Activated CD4-positive, alpha-beta T cell treated with anti-CD3 and anti-CD28 coated beads, Interleukin-2, amount 10 ng/mL, durations not matched to agents 7 days and 5 days (primary cell): ENCODE results near the gene GPD1. TPM values are rescaled to one million over a fixed set of nuclear protein-coding genes. Genes with fewer than 3 reads are reported as not detected.
A peak's percentile ranks its signal among the peaks of the same experiment; 100 is the strongest.

Experiments used
- CTCF ChIA-PET: fragments of 350-600 bp; sonication (Branson Sonifier 250); formaldehyde crosslinking; loops from one replicate; lab custom pipeline; 2021; ENCODE audit warnings: antibody characterized with exemption; lab: Charles Lee
- POLR2A ChIA-PET: fragments of 350-600 bp; sonication (Branson Sonifier 250); formaldehyde crosslinking; loops from one replicate; lab custom pipeline; 2021; ENCODE audit warnings: antibody characterized with exemption; lab: Charles Lee
- DNase-seq: peaks from one replicate; pipeline ENCODE4 v3.0.0-alpha.2; 2020
- H3K27ac Mint-ChIP-seq: one replicate; pipeline ENCODE4 v1.8.0; 2021; ENCODE audit warnings: mild to moderate bottlenecking, moderate library complexity, mixed read lengths
- H3K27me3 Mint-ChIP-seq: one replicate; pipeline ENCODE4 v1.8.0; 2021; ENCODE audit warnings: mixed read lengths
- H3K36me3 Mint-ChIP-seq: one replicate; pipeline ENCODE4 v1.8.0; 2021; ENCODE audit warnings: low read depth, mixed read lengths
- H3K4me1 Mint-ChIP-seq: one replicate; pipeline ENCODE4 v1.8.0; 2021; ENCODE audit warnings: mixed read lengths
- H3K4me3 Mint-ChIP-seq: one replicate; pipeline ENCODE4 v1.8.0; 2021; ENCODE audit warnings: mild to moderate bottlenecking, moderate library complexity, mixed read lengths
- H3K9me3 Mint-ChIP-seq: one replicate; pipeline ENCODE4 v1.8.0; 2021; ENCODE audit warnings: mixed read lengths
- total RNA-seq, 2 experiments: library from RNA; stranded (reverse); gene quantifications; one replicate each; pipeline ENCODE4 v1.2.3, GENCODE V29; 2021

GPD1 gene
- total RNA-seq, 2 experiments from 2014 or later = 0.25 to 0.37 TPM

- no peak for DNase-seq
- peaks cover 35% of the 10 kb centered on the region for H3K4me1 Mint-ChIP-seq
- H3K27me3 Mint-ChIP-seq = peaks cover 4% of the 10 kb centered on the region
- no peak overlapping the region for H3K4me3 Mint-ChIP-seq
- H3K36me3 Mint-ChIP-seq = no peaks in the 10 kb centered on the region
- CTCF ChIA-PET = interaction anchor here (0.5 to 1.7 kb wide), 5 partner anchors 8 to 290 kb away, joined by 3 to 7 read pairs (median 4); no protein-coding TSS in a partner anchor
- H3K27ac Mint-ChIP-seq = no peak overlapping the region
- H3K9me3 Mint-ChIP-seq = no peaks in the 10 kb centered on the region
- POLR2A ChIA-PET = no interaction called here
Observed at GRCh38 chr12:50062728-50063460, 40.9 kb upstream of the GPD1 start.

GRCh38 chr12:50065726-50066310 lies 38.0 kb upstream of the GPD1 start:
- DNase-seq = no peak
- peaks cover 2% of the 10 kb centered on the region for H3K27me3 Mint-ChIP-seq
- no peaks in the 10 kb centered on the region for H3K9me3 Mint-ChIP-seq
- H3K36me3 Mint-ChIP-seq = no peaks in the 10 kb centered on the region
- ChIA-PET CTCF (interaction anchor here (0.8 to 6.8 kb wide), 7 partner anchors 11 to 110 kb away, joined by 3 to 41 read pairs (median 4); partner anchors contain the start of gene COX14), POLR2A (no interaction called here)
- no peak overlapping the region for H3K27ac Mint-ChIP-seq
- peaks cover 16% of the 10 kb centered on the region for H3K4me1 Mint-ChIP-seq
- H3K4me3 Mint-ChIP-seq = no peak overlapping the region

DNA sequence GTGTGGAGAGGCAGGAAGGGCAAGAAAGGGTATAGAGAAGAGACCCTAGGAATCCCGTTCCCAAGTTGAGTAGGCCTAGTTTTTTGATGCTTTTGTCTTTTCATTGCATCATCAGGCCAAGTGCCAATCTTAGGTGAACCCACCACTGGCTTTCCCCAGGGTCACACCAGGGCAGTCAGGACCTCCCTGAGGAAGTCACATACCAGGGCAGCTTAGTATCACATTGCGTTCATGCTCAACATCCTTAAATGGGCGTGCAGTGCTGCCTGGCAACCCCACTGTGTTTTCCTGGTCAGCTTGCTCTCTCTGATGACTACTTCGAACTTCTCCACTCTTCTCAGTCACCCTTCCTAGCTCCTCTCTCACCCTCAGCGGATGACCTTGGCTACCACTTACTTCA lies 37.4 kb upstream of the GPD1 start:
- Mint-ChIP-seq H3K4me3 (no peak overlapping the region), H3K4me1 (peaks cover 11% of the 10 kb centered on the region), H3K36me3 (no peaks in the 10 kb centered on the region), H3K27me3 (peaks cover 2% of the 10 kb centered on the region), H3K9me3 (no peaks in the 10 kb centered on the region), H3K27ac (no peak overlapping the region)
- ChIA-PET POLR2A (no interaction called here), CTCF (interaction anchor here (0.8 to 6.8 kb wide), 8 partner anchors 11 to 109 kb away, joined by 3 to 41 read pairs (median 4); partner anchors contain the start of gene COX14)
- no peak for DNase-seq

GRCh38 chr12:50069069-50069468 lies 34.7 kb upstream of the GPD1 start:
- Mint-ChIP-seq H3K4me3 (no peak overlapping the region), H3K9me3 (no peaks in the 10 kb centered on the region), H3K4me1 (peaks cover 7% of the 10 kb centered on the region), H3K27ac (no peak overlapping the region), H3K27me3 (no peaks in the 10 kb centered on the region), H3K36me3 (no peaks in the 10 kb centered on the region)
- ChIA-PET CTCF (interaction anchor here (1.0 to 6.8 kb wide), 6 partner anchors 13 to 102 kb away, joined by 3 to 41 read pairs (median 13); partner anchors contain the start of genes COX14 and GPD1), POLR2A (no interaction called here)
- no peak for DNase-seq

GRCh38 chr12:50069539-50069938 lies 34.3 kb upstream of the GPD1 start:
- Mint-ChIP-seq H3K4me3 (no peak overlapping the region), H3K4me1 (peaks cover 7% of the 10 kb centered on the region), H3K27me3 (no peaks in the 10 kb centered on the region), H3K9me3 (no peaks in the 10 kb centered on the region), H3K27ac (no peak overlapping the region), H3K36me3 (no peaks in the 10 kb centered on the region)
- CTCF ChIA-PET = interaction anchor here (1.3 to 6.8 kb wide), 8 partner anchors 13 to 104 kb away, joined by 4 to 41 read pairs (median 12); partner anchors contain the start of genes COX14 and SMARCD1
- POLR2A ChIA-PET = no interaction called here
- no peak for DNase-seq

DNA sequence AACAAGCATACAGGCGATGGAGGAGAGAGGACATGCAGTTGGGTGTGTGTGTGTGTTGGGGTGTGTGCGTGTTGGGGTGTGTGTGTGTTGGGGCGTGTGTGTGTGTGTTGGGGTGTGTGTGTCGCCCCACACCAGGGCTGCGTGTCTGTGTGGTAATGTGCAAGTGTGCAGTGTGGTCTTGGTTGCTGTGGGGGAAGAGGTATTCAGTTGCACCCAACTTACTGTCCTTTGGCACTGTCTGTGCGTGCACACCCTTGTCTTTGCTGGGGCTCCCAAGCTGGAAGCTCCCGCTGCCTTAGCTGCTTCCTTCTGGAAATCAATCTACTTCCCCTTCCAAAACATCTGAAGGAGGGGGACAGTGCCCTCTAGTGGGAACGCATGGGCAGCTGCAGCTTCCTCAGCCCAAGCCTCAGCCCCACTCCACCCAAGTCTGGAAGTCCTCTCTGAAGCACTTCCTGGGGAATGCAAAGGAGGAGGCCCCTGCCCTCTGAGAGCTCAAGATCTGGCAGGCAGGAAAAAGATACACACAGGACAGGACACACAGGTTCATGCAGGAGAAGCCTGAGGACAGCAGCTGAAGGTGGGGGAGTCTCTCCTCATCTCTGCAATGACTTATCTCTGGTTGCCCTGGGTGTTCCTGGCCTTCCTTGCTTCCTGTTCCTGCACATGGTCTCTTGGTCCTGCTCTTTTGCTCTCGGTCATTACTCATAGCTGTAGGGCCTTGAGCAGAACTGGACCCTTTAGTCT lies 33.3 kb upstream of the GPD1 start:
- H3K36me3 Mint-ChIP-seq = no peaks in the 10 kb centered on the region
- CTCF ChIA-PET = interaction anchor here (0.6 to 6.8 kb wide), 22 partner anchors 8 to 846 kb away, joined by 3 to 41 read pairs (median 4); partner anchors contain the start of gene SMARCD1
- peak; percentile 76 for DNase-seq
- H3K4me3 Mint-ChIP-seq = no peak overlapping the region
- peaks cover 10% of the 10 kb centered on the region for H3K4me1 Mint-ChIP-seq
- no peaks in the 10 kb centered on the region for H3K9me3 Mint-ChIP-seq
- H3K27me3 Mint-ChIP-seq = no peaks in the 10 kb centered on the region
- no peak overlapping the region for H3K27ac Mint-ChIP-seq
- POLR2A ChIA-PET = no interaction called here

DNA sequence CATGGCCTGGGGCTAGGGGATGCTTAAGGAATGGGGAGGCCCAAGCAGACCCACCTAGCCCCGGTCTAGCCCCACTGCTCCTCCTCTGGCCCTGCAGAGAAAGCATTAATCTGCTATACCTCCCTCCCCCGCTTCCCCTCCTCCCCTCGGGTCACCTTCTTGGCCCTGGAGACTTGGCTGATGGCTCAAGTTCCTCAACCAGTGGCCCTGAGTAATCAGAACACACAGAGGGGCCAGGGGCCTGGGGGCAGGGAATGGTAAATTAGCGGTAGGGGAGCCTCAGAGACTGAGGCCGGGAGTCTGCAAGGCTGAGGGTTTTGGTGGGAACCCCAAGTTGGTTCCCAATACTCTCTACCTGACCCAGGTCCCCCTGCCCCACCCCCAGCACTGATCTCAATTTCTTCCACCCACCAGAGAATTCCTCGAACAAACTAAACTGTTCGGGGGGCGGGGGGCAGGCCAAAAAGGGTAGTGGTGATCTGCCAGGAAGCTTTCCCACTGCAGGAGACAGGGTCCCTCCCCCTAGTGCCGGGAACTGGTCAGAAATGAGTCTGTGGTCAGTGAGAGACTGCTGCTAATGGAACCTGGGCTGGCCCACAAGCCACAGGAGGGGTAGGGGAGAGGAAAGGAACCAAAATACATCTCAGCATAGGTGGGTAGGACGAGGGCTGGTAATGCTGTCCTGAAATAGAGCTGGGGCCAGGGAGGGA lies 31.5 kb upstream of the GPD1 start:
- Mint-ChIP-seq H3K9me3 (no peaks in the 10 kb centered on the region), H3K36me3 (no peaks in the 10 kb centered on the region), H3K27ac (no peak overlapping the region), H3K27me3 (no peaks in the 10 kb centered on the region), H3K4me1 (peaks cover 10% of the 10 kb centered on the region), H3K4me3 (no peak overlapping the region)
- ChIA-PET CTCF (interaction anchor here (0.7 kb wide), 1 partner anchor 33 kb away, joined by 3 read pairs; no protein-coding TSS in a partner anchor), POLR2A (no interaction called here)
- no peak for DNase-seq

DNA sequence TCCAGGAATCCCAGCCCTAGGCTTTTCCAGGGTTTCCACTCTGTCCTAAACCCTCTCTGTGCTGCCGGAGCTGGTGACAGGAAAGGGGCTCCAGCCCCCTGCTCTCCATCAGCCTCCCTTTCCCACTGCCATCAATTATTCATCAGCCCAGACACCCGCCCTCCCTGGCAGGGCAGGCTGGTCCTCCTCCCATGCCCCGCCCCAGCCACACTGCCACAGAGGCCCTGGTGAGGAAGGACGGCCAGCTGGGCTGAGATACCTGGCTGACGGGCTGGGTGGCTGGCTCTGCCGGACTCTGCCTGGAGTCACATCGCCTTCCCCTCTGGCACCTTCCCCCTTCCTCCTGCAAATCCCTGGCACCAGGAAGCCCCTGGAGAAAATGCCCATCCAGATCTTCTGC lies 30.6 kb upstream of the GPD1 start:
- Mint-ChIP-seq H3K4me1 (peaks cover 10% of the 10 kb centered on the region), H3K9me3 (no peaks in the 10 kb centered on the region), H3K27ac (no peak overlapping the region), H3K36me3 (no peaks in the 10 kb centered on the region), H3K27me3 (no peaks in the 10 kb centered on the region), H3K4me3 (no peak overlapping the region)
- ChIA-PET CTCF (interaction anchor here (0.7 to 1.0 kb wide), 2 partner anchors 34 to 38 kb away, joined by 3 read pairs; no protein-coding TSS in a partner anchor), POLR2A (no interaction called here)
- no peak for DNase-seq

DNA sequence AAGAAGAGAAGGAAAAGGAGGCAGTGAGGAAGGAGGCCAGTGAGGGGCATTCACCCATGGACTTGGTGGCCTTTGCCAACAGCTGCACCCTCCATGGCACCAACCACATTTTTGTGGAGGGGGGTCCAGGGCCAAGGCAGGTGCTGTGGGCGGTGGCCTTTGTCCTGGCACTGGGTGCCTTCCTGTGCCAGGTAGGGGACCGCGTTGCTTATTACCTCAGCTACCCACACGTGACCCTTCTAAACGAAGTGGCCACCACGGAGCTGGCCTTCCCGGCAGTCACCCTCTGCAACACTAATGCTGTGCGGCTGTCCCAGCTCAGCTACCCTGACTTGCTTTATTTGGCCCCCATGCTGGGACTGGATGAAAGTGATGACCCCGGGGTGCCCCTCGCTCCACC lies 30.1 kb upstream of the GPD1 start:
- DNase-seq = no peak
- no peaks in the 10 kb centered on the region for H3K27me3 Mint-ChIP-seq
- ChIA-PET CTCF (interaction anchor here (1.0 to 3.7 kb wide), 4 partner anchors 9 to 38 kb away, joined by 3 to 16 read pairs (median 4); partner anchors contain the start of gene SMARCD1), POLR2A (no interaction called here)
- peaks cover 10% of the 10 kb centered on the region for H3K4me1 Mint-ChIP-seq
- H3K36me3 Mint-ChIP-seq = no peaks in the 10 kb centered on the region
- H3K27ac Mint-ChIP-seq = no peak overlapping the region
- H3K9me3 Mint-ChIP-seq = no peaks in the 10 kb centered on the region
- no peak overlapping the region for H3K4me3 Mint-ChIP-seq

- Mint-ChIP-seq H3K4me1 (peaks cover 7% of the 10 kb centered on the region), H3K36me3 (no peaks in the 10 kb centered on the region), H3K27ac (peak overlapping the region; percentile 52), H3K27me3 (no peaks in the 10 kb centered on the region), H3K4me3 (no peak overlapping the region), H3K9me3 (no peaks in the 10 kb centered on the region)
- CTCF ChIA-PET = interaction anchor here (0.7 to 3.7 kb wide), 11 partner anchors 9 to 96 kb away, joined by 3 to 16 read pairs (median 3); partner anchors contain the start of genes COX14, RACGAP1 and SMARCD1
- peak; percentile 83 for DNase-seq
- POLR2A ChIA-PET = interaction anchor here (0.6 kb wide), 1 partner anchor 1804 kb away, joined by 3 read pairs; no protein-coding TSS in a partner anchor
Observed at GRCh38 chr12:50074936-50075807, 28.6 kb upstream of the GPD1 start.

GRCh38 chr12:50075808-50076170 lies 28.0 kb upstream of the GPD1 start:
- DNase-seq = no peak
- Mint-ChIP-seq H3K4me1 (peaks cover 2% of the 10 kb centered on the region), H3K9me3 (no peaks in the 10 kb centered on the region), H3K27ac (no peak overlapping the region), H3K4me3 (no peak overlapping the region), H3K27me3 (no peaks in the 10 kb centered on the region), H3K36me3 (no peaks in the 10 kb centered on the region)
- ChIA-PET POLR2A (no interaction called here), CTCF (interaction anchor here (1.2 to 3.7 kb wide), 5 partner anchors 8 to 109 kb away, joined by 3 to 16 read pairs (median 6); partner anchors contain the start of genes COX14 and SMARCD1)
